ENCODE data around the gene HEXIM2. TPM values are rescaled to one million over a fixed set of nuclear protein-coding genes. Genes with fewer than 3 reads are reported as not detected.

HEXIM2 gene
- total RNA-seq, 1 experiment from 2014 or later = 12.5 TPM

- Histone ChIP-seq H3K27me3 (ENCODE audit: insufficient read depth, low read length) (no peaks in the 10 kb centered on the region), H3K4ac (ENCODE audit: low read depth, low read length) (no peak overlapping the region), H2BK20ac (ENCODE audit: low read depth, low read length, poor library complexity, severe bottlenecking) (no peak overlapping the region), H3K9ac (ENCODE audit: extremely low read depth, insufficient read length, low read length) (no peak overlapping the region), H2BK120ac (ENCODE audit: low read depth, low read length, poor library complexity, severe bottlenecking) (no peak overlapping the region), H3K23me2 (ENCODE audit: insufficient read length, low read depth, low read length, poor library complexity, severe bottlenecking) (peaks cover 10% of the 10 kb centered on the region), H2AK5ac (ENCODE audit: insufficient read length, low read length) (no peak overlapping the region), H3K79me2 (ENCODE audit: insufficient read depth, low read length) (no peaks in the 10 kb centered on the region), H2BK5ac (ENCODE audit: insufficient read length, low read length) (no peak overlapping the region), H3K23ac (ENCODE audit: insufficient read length, low read depth, low read length) (no peak overlapping the region), H4K91ac (ENCODE audit: insufficient read length, low read depth, low read length) (no peak overlapping the region), H4K20me1 (ENCODE audit: control insufficient read depth, insufficient read depth, insufficient read length) (no peaks in the 10 kb centered on the region), H3K56ac (ENCODE audit: insufficient read length, low read depth, low read length) (no peak overlapping the region), H3K4me2 (ENCODE audit: insufficient read depth, insufficient read length, low read length) (peak overlapping the region; percentile 51), H3K9me3 (ENCODE audit: control insufficient read depth, low read depth, low read length) (no peaks in the 10 kb centered on the region), H3K4me1 (ENCODE audit: insufficient read depth, low read length) (peaks cover 2% of the 10 kb centered on the region; the same call in 1 of the 2 replicates), H3K18ac (ENCODE audit: insufficient read length, low read depth, low read length) (no peak overlapping the region), H4K8ac (replicated peaks; ENCODE audit: insufficient read length, low read depth, low read length) (no peak overlapping the region), H2BK15ac (ENCODE audit: low read depth, low read length) (no peak overlapping the region), H4K5ac (ENCODE audit: insufficient read length, low read depth, low read length) (no peak overlapping the region), H3K27ac (ENCODE audit: insufficient read length, low read depth, low read length) (no peak overlapping the region), H3K14ac (ENCODE audit: insufficient read depth, low read length) (no peak overlapping the region; the same call in 1 of the 2 replicates), H2BK12ac (ENCODE audit: insufficient read length, low read depth, low read length) (no peak overlapping the region), H2AFZ (ENCODE audit: low read length) (no peak overlapping the region), H3T11ph (ENCODE audit: low read length) (no peak overlapping the region), H3K79me1 (ENCODE audit: insufficient read depth, low read depth, low read length, poor library complexity, severe bottlenecking) (no peaks in the 10 kb centered on the region)
- Mint-ChIP-seq H3K27me3 (ENCODE audit: low read depth) (peaks cover 3% of the 10 kb centered on the region), H3K27ac (peak overlapping the region in 1 of 3 experiments; percentile 61; a peak in 1 of 7 replicates), H3K4me3 (peak overlapping the region; percentile 57 to 76), H3K9me3 (no peaks in the 10 kb centered on the region; a peak in 1 of 5 replicates), H3K4me1 (peaks cover 32 to 39% of the 10 kb centered on the region in 2 experiments), H3K36me3 (ENCODE audit: insufficient read depth in 1 of 3, low read depth in 3 of 3) (peaks cover 3 to 4% (median 4%) of the 10 kb centered on the region in 3 experiments; a peak in 5 of 7 replicates)
- DNase-seq = peak; percentile 88
- TF ChIP-seq CTCF (conservative IDR thresholded peaks at IDR 0.05) = no peak
- no CpG with 5 or more reads among the region's 21 CpGs for WGBS (ENCODE audit: extremely low coverage, insufficient read length, low lambda C conversion rate)
Measured at GRCh38 chr17:45143767-45144198, 17.9 kb upstream of the HEXIM2 start.
